Measurements from ENCODE around the gene UBE2V1.
"Not testable (repeated sequence)": the region's sequence is repeated elsewhere in the genome, so short reads cannot be mapped to it uniquely, and the experiment has no call there.

Gene UBE2V1

GRCh38 chr20:50097843-50098242 lies 15.1 kb downstream of the UBE2V1 start:
- DNase-seq (ENCODE audit: low read depth in 2 of 2, low spot score in 1 of 2): no peak

GRCh38 chr20:50096237-50096636 lies 16.7 kb downstream of the UBE2V1 start:
- DNase-seq (ENCODE audit: low read depth in 2 of 2, low spot score in 1 of 2): no peak

GRCh38 chr20:50095476-50096078 lies 17.4 kb downstream of the UBE2V1 start:
- DNase-seq (ENCODE audit: low read depth in 2 of 2, low spot score in 1 of 2): no peak

GRCh38 chr20:50094522-50094921 lies 18.4 kb downstream of the UBE2V1 start:
- no peak for DNase-seq (ENCODE audit: low read depth in 2 of 2, low spot score in 1 of 2)

GRCh38 chr20:50093240-50093639 lies 19.7 kb downstream of the UBE2V1 start:
- no peak for DNase-seq (ENCODE audit: low read depth in 2 of 2, low spot score in 1 of 2)

GRCh38 chr20:50092436-50092835 lies 20.5 kb downstream of the UBE2V1 start:
- DNase-seq (ENCODE audit: low read depth in 2 of 2, low spot score in 1 of 2): no peak

GRCh38 chr20:50089787-50090177 lies 23.2 kb downstream of the UBE2V1 start:
- no peak for DNase-seq (ENCODE audit: low read depth in 2 of 2, low spot score in 1 of 2)

GRCh38 chr20:50089140-50089786 lies 23.7 kb downstream of the UBE2V1 start:
- no peak for DNase-seq (ENCODE audit: low read depth in 2 of 2, low spot score in 1 of 2)

- no peak for DNase-seq (ENCODE audit: low read depth in 2 of 2, low spot score in 1 of 2)
Observed at GRCh38 chr20:50088022-50088421, 24.9 kb downstream of the UBE2V1 start.

- peak in 1 of 2 donors; percentile 13 for DNase-seq (ENCODE audit: low read depth in 2 of 2, low spot score in 1 of 2)
Observed at GRCh38 chr20:50085481-50086365, 27.2 kb downstream of the UBE2V1 start.

GRCh38 chr20:50085146-50085480 lies 27.8 kb downstream of the UBE2V1 start:
- no peak for DNase-seq (ENCODE audit: low read depth in 2 of 2, low spot score in 1 of 2)

GRCh38 chr20:50083034-50083433 lies 29.9 kb downstream of the UBE2V1 start:
- no peak for DNase-seq (ENCODE audit: low read depth in 2 of 2, low spot score in 1 of 2)

- not testable (repeated sequence) for DNase-seq (ENCODE audit: low read depth in 2 of 2, low spot score in 1 of 2)
Observed at GRCh38 chr20:50082056-50082455, 30.9 kb downstream of the UBE2V1 start.

- no peak for DNase-seq (ENCODE audit: low read depth in 2 of 2, low spot score in 1 of 2)
Observed at GRCh38 chr20:50077818-50078601, 34.9 kb downstream of the UBE2V1 start.

- no peak for DNase-seq (ENCODE audit: low read depth in 2 of 2, low spot score in 1 of 2)
Observed at GRCh38 chr20:50073500-50073899, 39.5 kb downstream of the UBE2V1 start.

- peak; percentile 70 to 89 for DNase-seq (ENCODE audit: low read depth in 2 of 2, low spot score in 1 of 2)
Observed at GRCh38 chr20:50071039-50071888, 41.7 kb downstream of the UBE2V1 start.

- no peak for DNase-seq (ENCODE audit: low read depth in 2 of 2, low spot score in 1 of 2)
Observed at GRCh38 chr20:50070361-50070760, 42.6 kb downstream of the UBE2V1 start.

GRCh38 chr20:50068041-50068651 lies 44.8 kb downstream of the UBE2V1 start:
- DNase-seq (ENCODE audit: low read depth in 2 of 2, low spot score in 1 of 2): no peak

GRCh38 chr20:50067461-50067860 lies 45.5 kb downstream of the UBE2V1 start:
- DNase-seq (ENCODE audit: low read depth in 2 of 2, low spot score in 1 of 2): no peak

GRCh38 chr20:50067018-50067417 lies 45.9 kb downstream of the UBE2V1 start:
- no peak for DNase-seq (ENCODE audit: low read depth in 2 of 2, low spot score in 1 of 2)

Measured in stimulated activated CD8-positive, alpha-beta memory T cell treated with anti-CD3 and anti-CD28 coated beads, Interleukin-4, amount 100 ng/mL, for 4 hours (primary cell).